ENCODE data around the gene CHST8.

DNA sequence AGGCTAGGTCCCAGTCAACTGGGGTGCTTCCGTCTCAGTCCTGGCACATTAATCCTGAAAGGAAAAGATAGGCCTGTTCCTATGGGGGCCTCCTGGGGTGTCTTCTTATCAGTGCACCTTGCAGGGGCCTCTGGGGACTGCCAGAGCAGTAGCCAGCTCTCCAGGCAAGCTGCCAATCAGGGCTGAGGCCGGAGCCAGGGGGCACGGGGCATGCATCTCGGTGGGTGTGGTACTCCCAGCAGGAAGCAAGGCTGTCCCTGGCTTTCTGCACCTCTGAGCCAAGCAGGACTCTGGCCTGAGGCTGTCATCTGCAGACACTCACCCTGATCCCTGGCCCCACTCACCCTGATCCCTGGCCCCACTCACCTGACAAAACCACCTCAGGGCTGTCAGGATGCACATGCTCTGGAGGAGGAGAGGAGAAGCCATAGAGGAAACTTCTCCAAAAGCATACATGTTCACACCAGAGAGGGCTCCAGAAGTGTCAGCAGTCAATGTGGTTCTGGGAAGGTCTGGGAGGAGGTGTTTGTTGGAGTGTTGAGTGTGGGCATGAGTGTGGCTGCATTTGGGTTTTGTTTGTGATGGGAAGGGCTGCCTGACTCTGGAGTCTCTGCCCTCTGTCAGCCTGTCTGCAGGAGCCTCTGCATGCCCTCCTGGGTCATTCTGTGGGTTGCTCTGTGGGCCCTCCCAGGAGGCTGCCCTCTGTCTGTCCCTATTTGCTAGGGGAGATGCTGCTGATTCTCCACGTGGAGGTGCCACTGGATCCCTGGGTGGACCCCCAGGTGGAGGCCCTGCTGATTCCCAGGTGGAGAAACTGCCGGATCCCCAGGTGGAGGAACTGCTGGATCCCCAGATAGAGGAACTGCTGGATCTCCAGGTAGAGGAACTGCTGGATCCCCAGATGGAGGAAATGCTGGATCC is 152.2 kb downstream of the CHST8 start:
- TF ChIP-seq, protein P1, sequence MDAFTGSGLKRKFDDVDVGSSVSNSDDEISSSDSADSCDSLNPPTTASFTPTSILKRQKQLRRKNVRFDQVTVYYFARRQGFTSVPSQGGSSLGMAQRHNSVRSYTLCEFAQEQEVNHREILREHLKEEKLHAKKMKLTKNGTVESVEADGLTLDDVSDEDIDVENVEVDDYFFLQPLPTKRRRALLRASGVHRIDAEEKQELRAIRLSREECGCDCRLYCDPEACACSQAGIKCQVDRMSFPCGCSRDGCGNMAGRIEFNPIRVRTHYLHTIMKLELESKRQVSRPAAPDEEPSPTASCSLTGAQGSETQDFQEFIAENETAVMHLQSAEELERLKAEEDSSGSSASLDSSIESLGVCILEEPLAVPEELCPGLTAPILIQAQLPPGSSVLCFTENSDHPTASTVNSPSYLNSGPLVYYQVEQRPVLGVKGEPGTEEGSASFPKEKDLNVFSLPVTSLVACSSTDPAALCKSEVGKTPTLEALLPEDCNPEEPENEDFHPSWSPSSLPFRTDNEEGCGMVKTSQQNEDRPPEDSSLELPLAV (CRISPR knock-in tag; conservative IDR thresholded peaks at IDR 0.05; ENCODE audit: low read depth) = no peak
- TF ChIP-seq, protein P2, sequence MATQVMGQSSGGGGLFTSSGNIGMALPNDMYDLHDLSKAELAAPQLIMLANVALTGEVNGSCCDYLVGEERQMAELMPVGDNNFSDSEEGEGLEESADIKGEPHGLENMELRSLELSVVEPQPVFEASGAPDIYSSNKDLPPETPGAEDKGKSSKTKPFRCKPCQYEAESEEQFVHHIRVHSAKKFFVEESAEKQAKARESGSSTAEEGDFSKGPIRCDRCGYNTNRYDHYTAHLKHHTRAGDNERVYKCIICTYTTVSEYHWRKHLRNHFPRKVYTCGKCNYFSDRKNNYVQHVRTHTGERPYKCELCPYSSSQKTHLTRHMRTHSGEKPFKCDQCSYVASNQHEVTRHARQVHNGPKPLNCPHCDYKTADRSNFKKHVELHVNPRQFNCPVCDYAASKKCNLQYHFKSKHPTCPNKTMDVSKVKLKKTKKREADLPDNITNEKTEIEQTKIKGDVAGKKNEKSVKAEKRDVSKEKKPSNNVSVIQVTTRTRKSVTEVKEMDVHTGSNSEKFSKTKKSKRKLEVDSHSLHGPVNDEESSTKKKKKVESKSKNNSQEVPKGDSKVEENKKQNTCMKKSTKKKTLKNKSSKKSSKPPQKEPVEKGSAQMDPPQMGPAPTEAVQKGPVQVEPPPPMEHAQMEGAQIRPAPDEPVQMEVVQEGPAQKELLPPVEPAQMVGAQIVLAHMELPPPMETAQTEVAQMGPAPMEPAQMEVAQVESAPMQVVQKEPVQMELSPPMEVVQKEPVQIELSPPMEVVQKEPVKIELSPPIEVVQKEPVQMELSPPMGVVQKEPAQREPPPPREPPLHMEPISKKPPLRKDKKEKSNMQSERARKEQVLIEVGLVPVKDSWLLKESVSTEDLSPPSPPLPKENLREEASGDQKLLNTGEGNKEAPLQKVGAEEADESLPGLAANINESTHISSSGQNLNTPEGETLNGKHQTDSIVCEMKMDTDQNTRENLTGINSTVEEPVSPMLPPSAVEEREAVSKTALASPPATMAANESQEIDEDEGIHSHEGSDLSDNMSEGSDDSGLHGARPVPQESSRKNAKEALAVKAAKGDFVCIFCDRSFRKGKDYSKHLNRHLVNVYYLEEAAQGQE (IDR thresholded peaks at IDR 0.05; ENCODE audit: borderline replicate concordance in 1 of 2, low read depth in 1 of 2, low read length in 2 of 2) = no peak
- TF ChIP-seq, protein P3, sequence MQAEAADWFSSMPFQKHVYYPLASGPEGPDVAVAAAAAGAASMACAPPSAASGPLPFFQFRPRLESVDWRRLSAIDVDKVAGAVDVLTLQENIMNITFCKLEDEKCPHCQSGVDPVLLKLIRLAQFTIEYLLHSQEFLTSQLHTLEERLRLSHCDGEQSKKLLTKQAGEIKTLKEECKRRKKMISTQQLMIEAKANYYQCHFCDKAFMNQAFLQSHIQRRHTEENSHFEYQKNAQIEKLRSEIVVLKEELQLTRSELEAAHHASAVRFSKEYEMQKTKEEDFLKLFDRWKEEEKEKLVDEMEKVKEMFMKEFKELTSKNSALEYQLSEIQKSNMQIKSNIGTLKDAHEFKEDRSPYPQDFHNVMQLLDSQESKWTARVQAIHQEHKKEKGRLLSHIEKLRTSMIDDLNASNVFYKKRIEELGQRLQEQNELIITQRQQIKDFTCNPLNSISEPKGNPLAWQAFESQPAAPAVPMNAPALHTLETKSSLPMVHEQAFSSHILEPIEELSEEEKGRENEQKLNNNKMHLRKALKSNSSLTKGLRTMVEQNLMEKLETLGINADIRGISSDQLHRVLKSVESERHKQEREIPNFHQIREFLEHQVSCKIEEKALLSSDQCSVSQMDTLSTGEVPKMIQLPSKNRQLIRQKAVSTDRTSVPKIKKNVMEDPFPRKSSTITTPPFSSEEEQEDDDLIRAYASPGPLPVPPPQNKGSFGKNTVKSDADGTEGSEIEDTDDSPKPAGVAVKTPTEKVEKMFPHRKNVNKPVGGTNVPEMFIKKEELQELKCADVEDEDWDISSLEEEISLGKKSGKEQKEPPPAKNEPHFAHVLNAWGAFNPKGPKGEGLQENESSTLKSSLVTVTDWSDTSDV (CRISPR knock-in tag; IDR thresholded peaks at IDR 0.05) = no peak
- no peak for TF ChIP-seq POLR2AphosphoS5 (IDR thresholded peaks at IDR 0.05; ENCODE audit: low read depth, low read length)
- no peak for TF ChIP-seq ZNF773 (CRISPR knock-in tag; IDR thresholded peaks at IDR 0.05; ENCODE audit: borderline replicate concordance)
- TF ChIP-seq, protein P4, sequence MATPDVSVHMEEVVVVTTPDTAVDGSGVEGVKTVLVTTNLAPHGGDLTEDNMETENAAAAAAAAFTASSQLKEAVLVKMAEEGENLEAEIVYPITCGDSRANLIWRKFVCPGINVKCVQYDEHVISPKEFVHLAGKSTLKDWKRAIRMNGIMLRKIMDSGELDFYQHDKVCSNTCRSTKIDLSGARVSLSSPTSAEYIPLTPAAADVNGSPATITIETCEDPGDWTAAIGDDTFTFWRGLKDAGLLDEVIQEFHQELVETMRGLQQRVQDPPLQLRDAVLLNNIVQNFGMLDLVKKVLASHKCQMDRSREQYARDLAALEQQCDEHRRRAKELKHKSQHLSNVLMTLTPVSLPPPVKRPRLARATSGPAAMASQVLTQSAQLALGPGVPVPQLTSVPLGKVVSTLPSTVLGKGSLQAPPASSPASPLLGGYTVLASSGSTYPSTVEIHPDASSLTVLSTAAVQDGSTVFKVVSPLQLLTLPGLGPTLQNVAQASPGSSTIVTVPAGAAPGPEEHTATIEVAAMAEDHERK (CRISPR knock-in tag; IDR thresholded peaks at IDR 0.05; ENCODE audit: low read depth) = no peak
- no peak for TF ChIP-seq SP5 (CRISPR knock-in tag; IDR thresholded peaks at IDR 0.05; ENCODE audit: borderline replicate concordance, low read depth)

All from HepG2 (cell line).